Testis (tissue), 3 donors: ENCODE results near the gene MAGEB10. TPM values are rescaled to one million over a fixed set of nuclear protein-coding genes. Genes with fewer than 3 reads are reported as not detected.
"Not testable (repeated sequence)": the region's sequence is repeated elsewhere in the genome, so short reads cannot be mapped to it uniquely, and the experiment has no call there.

ENCODE experiments used
- DNase-seq: peaks from one replicate; pipeline ENCODE4 v3.0.0-alpha.2; 2019
- H3K27ac ChIP-seq, 2 donors: fragments of 200-600 bp; sonication (generic); one replicate each; pipeline ENCODE4 v1.5.1; 2019
- H3K27me3 ChIP-seq: fragments of 200-600 bp; sonication (generic); one replicate; pipeline ENCODE4 v1.5.1; 2019
- H3K36me3 ChIP-seq: fragments of 200-600 bp; sonication (generic); one replicate; pipeline ENCODE4 v1.5.1; 2017; ENCODE audit warnings: low read depth; ENCODE audit errors: missing control alignments
- H3K4me1 ChIP-seq: fragments of 200-600 bp; sonication (generic); one replicate; pipeline ENCODE4 v1.5.1; 2019
- H3K4me3 ChIP-seq, 2 donors: fragments of 200-600 bp; sonication (generic); one replicate each; pipeline ENCODE4 v1.5.1; 2017 to 2019
- H3K9me3 ChIP-seq: fragments of 200-600 bp; sonication (generic); one replicate; pipeline ENCODE4 v1.5.1; 2017
- CTCF ChIP-seq, 3 experiments: fragments of 450-650 bp in 2 of 3; fragments of 200-600 bp in 1 of 3; sonication (generic) in 1 of 3; IDR thresholded peaks; one replicate each; pipeline ENCODE4 v1.5.1; 2016 to 2019; ENCODE audit warnings: antibody characterized with exemption in 3 of 3, mild to moderate bottlenecking in 2 of 3, moderate library complexity in 1 of 3
- POLR2A ChIP-seq: fragments of 450-650 bp; IDR thresholded peaks from one replicate; pipeline ENCODE4 v1.6.1; 2017; ENCODE audit warnings: antibody characterized with exemption, mild to moderate bottlenecking, moderate library complexity
- WGBS, 2 donors: methylation state at CpG; one replicate each; pipeline ENCODE4 v1.1.5; 2018; 5-methylcytosine and 5-hydroxymethylcytosine counted together
- intact Hi-C: fragments of 100-400 bp; cut with DNase I; formaldehyde crosslinking; loops from one replicate; pipeline ENCODE4 v1.15.1; 2023; ENCODE audit warnings: low total_unique reads
- polyA plus RNA-seq: library from polyadenylated mRNA; stranded (reverse); fragments of 350-450 nt; fragmentation: Illumina TruSeq; extraction: RNeasy Lipid Tissue Mini Kit (QIAGEN cat#74804); gene quantifications from one replicate; pipeline ENCODE4 v1.2.3, GENCODE V29; 2014; ENCODE audit warnings: low read depth, low replicate concordance; ENCODE audit not compliant: insufficient read depth
- total RNA-seq, 2 donors: library from RNA; depleted of rRNA; stranded (reverse); fragments of >200 nt; gene quantifications; one replicate each; pipeline ENCODE4 v1.2.3, GENCODE V29; 2016

The MAGEB10 gene
- total and polyA plus RNA-seq, 3 donors from 2014 or later = 4.5 to 6.9 (median 5.7) TPM

GRCh38 chrX:27796640-27797257 lies 11.0 kb upstream of the MAGEB10 start:
- no peaks in the 10 kb centered on the region for H3K9me3 ChIP-seq
- H3K27me3 ChIP-seq = no peaks in the 10 kb centered on the region
- WGBS, 2 donors = 69 to 89% methylated on average over 6 of the region's 6 CpGs
- no peak for DNase-seq
- H3K36me3 ChIP-seq = no peaks in the 10 kb centered on the region
- no peak for TF ChIP-seq POLR2A
- TF ChIP-seq CTCF (IDR thresholded peaks at IDR 0.05) = no peak
- no peaks in the 10 kb centered on the region for H3K4me1 ChIP-seq
- no peak overlapping the region for H3K27ac ChIP-seq
- no peak overlapping the region for H3K4me3 ChIP-seq
- intact Hi-C loops = no loop called here

DNA sequence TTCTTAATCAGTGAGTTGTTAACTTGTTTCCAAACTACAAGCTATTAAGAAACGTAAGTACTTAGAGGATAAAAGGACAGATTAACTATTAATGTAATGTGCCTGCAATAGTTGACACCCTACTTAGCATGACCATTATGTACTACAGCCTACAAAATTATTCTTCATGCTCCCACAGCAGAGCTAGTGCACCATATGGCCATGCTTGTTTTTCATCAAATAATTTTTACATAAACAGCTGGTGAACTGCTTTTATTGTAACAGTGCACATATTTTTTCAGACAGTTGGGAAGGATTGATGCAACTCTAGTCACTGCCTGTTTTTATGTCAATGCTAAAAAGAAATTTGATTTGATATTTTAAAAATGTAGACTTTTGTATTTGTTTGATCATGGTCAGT lies 10.2 kb upstream of the MAGEB10 start:
- no peaks in the 10 kb centered on the region for H3K9me3 ChIP-seq
- H3K27me3 ChIP-seq = no peaks in the 10 kb centered on the region
- no peak overlapping the region for H3K4me3 ChIP-seq
- no peaks in the 10 kb centered on the region for H3K4me1 ChIP-seq
- no peak for DNase-seq
- no peaks in the 10 kb centered on the region for H3K36me3 ChIP-seq
- TF ChIP-seq CTCF (IDR thresholded peaks at IDR 0.05) (no peak), POLR2A (no peak)
- intact Hi-C loops = no loop called here
- no peak overlapping the region for H3K27ac ChIP-seq
- 53 to 56% methylated on average over 1 of the region's 1 CpG for WGBS, 2 donors

DNA sequence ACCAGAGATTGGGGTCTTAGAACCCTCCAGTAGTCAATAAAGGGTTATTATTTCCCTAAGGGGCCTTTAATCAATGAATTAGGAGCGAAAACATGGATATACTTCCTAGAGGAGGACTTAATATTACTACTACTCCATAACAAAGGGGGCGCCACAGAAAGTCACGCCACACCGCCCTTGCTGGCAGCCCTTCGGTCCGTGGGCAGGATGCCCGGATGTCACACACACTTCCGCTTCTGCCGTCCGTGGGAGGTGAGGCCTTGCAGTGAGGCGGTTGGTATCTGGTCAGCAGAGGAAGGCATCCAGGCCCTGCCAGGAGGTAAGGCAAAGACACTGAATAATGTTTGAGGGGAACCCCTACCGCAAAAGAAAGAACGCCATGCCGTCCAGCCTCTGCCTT lies 436 bp downstream of the MAGEB10 start:
- peak overlapping the region in 1 of 2 donors; percentile 7 for H3K4me3 ChIP-seq
- no peaks in the 10 kb centered on the region for H3K4me1 ChIP-seq
- TF ChIP-seq CTCF (IDR thresholded peaks at IDR 0.05) = no peak
- TF ChIP-seq POLR2A = no peak
- DNase-seq = peak; percentile 30
- WGBS, 2 donors = 71 to 74% methylated on average over 8 to 14 of the region's 14 CpGs
- H3K27me3 ChIP-seq = no peaks in the 10 kb centered on the region
- intact Hi-C loops = no loop called here
- H3K9me3 ChIP-seq = no peaks in the 10 kb centered on the region
- no peak overlapping the region for H3K27ac ChIP-seq
- H3K36me3 ChIP-seq = no peaks in the 10 kb centered on the region

DNA sequence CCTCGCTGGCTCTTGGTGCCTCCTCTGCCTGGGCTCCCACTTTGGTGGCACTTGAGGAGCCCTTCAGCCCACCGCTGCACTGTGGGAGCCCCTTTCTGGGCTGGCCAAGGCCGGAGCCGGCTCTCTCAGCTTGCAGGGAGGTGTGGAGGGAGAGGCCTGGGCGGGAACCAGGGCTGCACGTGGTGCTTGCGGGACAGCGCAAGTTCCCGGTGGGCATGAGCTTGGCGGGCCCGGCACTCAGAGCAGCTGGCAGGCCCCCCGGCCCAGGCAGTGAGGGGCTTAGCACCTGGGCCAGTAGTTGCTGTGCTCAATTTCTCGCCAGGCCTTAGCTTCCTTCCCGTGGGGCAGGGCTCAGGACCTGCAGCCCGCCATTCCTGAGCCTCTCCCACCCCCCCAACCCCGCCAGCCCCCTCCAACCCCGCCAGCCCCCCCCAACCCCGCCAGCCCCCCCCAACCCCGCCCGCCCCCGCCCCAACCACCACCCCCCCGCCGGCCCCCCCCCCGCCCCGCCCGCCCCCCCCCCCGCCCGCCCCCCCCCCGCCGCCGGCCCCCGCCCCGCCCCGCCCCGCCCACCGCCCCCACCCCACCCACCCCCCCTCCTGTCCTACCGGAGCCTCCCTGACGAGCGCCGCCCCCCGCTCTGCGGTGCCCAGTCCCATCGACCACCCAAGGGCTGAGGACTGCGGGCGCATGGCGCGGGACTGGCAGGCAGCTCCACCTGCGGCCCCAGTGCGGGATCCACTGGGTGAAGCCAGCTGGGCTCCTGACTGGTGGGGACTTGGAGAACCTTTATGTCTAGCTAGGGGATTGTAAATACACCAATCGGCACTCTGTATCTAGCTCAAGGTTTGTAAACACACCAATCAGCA lies 1.4 kb downstream of the MAGEB10 start:
- H3K4me1 ChIP-seq, H3K36me3 ChIP-seq, H3K27ac ChIP-seq, H3K9me3 ChIP-seq, H3K27me3 ChIP-seq, DNase-seq, intact Hi-C loops: not testable (repeated sequence)
- WGBS, 2 donors = 74% methylated on average over 2 of the region's 50 CpGs; no CpG with 5 or more reads in 1 of the 2 donors
- H3K4me3 ChIP-seq = peak overlapping the region in 1 of 2 donors; percentile 7

GRCh38 chrX:27815209-27815608 lies 7.4 kb downstream of the MAGEB10 start:
- Histone ChIP-seq H3K4me3 (no peak overlapping the region), H3K27me3 (no peaks in the 10 kb centered on the region), H3K36me3 (no peaks in the 10 kb centered on the region), H3K9me3 (no peaks in the 10 kb centered on the region), H3K27ac (no peak overlapping the region), H3K4me1 (no peaks in the 10 kb centered on the region)
- no peak for DNase-seq
- intact Hi-C loops = no loop called here
- TF ChIP-seq CTCF (IDR thresholded peaks at IDR 0.05) (no peak), POLR2A (no peak)
